ENCODE data around the gene SHKBP1.

DNA sequence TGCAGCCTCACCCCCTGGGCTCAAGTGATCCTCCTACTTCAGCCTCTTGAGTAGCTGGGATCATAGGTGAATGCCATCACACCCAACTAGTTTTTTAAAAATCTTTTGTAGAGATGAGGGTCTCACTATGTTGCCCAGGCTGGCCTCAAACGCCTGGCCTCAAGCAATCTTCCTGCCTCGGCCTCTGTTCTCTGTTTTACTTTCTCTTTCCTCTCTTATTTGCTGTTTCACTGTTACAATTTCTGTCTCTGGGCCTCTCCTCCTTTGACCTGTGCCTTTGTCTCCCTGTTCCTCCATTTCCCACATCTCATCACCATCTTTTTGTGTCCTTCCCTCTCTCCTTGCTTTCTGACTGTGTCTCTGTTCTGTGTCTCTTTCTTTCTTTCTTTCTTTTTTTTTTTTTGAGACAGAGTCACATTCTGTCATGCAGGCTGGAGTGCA is 9.3 kb downstream of the SHKBP1 start:
- TF ChIP-seq, protein P1, sequence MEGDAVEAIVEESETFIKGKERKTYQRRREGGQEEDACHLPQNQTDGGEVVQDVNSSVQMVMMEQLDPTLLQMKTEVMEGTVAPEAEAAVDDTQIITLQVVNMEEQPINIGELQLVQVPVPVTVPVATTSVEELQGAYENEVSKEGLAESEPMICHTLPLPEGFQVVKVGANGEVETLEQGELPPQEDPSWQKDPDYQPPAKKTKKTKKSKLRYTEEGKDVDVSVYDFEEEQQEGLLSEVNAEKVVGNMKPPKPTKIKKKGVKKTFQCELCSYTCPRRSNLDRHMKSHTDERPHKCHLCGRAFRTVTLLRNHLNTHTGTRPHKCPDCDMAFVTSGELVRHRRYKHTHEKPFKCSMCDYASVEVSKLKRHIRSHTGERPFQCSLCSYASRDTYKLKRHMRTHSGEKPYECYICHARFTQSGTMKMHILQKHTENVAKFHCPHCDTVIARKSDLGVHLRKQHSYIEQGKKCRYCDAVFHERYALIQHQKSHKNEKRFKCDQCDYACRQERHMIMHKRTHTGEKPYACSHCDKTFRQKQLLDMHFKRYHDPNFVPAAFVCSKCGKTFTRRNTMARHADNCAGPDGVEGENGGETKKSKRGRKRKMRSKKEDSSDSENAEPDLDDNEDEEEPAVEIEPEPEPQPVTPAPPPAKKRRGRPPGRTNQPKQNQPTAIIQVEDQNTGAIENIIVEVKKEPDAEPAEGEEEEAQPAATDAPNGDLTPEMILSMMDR (IDR thresholded peaks at IDR 0.05; ENCODE audit: low read depth, low read length) = no peak
- TF ChIP-seq EZH2phosphoT487 (IDR thresholded peaks at IDR 0.05; ENCODE audit: low read depth) = no peak

Measured in OCI-LY3 (cell line).